ENCODE results near the gene KIF2A.

The KIF2A gene

DNA sequence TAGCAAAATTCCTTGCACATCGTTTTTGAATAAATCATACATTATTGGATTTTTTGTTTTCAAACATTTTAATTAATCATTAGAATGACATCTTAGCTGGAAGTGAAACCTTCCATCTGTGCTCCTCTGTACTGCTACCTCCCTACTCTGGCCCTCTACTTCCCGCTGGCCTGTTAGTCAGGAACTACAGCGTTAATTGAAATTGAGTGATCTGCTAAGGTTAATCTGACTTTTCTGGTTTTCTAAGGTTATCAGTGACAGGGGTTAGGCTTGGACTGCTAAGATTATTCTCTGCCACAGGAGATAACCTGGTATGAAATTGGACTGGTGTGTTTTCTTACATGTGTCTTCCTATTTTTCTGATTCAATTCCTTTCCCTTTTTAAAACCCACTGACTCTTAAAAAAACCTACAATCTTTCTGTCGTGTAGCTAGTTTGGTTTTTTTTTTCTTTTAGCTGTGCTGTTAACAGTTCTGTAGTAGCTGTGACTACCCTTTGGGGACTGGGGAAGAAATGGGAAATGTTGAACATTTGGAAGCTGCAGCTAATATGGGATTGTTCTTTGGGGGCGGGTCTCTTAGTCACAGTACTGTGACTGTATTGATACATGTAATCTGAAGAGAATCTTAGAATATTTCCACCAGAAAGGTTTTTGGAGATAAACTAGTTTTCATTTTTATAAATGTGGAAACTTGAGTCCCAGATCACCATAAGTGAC, 4.6 kb downstream of the KIF2A start:
- no peaks in the 10 kb centered on the region for H3K27me3 ChIP-seq (ENCODE audit: insufficient read depth, low read length)
- H3K79me2 ChIP-seq (ENCODE audit: insufficient read depth, low read length) = peaks cover 89% of the 10 kb centered on the region
- no peak overlapping the region for H3K9ac ChIP-seq (ENCODE audit: low read length)
- no peak overlapping the region; the same call in 1 of the 2 replicates for H3K4me2 ChIP-seq (ENCODE audit: low read length)
- no peaks in the 10 kb centered on the region for H3K9me2 ChIP-seq (ENCODE audit: low read depth, low read length)
- no peak overlapping the region for H2AFZ ChIP-seq (ENCODE audit: low read length)
- peaks cover 3% of the 10 kb centered on the region; the same call in 1 of the 2 replicates for H4K20me1 ChIP-seq (ENCODE audit: insufficient read depth, low read length)
- H3K27ac ChIP-seq (ENCODE audit: low read depth, low read length, poor library complexity, severe bottlenecking) = no peak overlapping the region
- no peaks in the 10 kb centered on the region for H3F3A ChIP-seq (ENCODE audit: insufficient read depth, low read length)
- TF ChIP-seq, protein P1, sequence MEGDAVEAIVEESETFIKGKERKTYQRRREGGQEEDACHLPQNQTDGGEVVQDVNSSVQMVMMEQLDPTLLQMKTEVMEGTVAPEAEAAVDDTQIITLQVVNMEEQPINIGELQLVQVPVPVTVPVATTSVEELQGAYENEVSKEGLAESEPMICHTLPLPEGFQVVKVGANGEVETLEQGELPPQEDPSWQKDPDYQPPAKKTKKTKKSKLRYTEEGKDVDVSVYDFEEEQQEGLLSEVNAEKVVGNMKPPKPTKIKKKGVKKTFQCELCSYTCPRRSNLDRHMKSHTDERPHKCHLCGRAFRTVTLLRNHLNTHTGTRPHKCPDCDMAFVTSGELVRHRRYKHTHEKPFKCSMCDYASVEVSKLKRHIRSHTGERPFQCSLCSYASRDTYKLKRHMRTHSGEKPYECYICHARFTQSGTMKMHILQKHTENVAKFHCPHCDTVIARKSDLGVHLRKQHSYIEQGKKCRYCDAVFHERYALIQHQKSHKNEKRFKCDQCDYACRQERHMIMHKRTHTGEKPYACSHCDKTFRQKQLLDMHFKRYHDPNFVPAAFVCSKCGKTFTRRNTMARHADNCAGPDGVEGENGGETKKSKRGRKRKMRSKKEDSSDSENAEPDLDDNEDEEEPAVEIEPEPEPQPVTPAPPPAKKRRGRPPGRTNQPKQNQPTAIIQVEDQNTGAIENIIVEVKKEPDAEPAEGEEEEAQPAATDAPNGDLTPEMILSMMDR (IDR thresholded peaks at IDR 0.05; ENCODE audit: low read length) = no peak
- no peak for TF ChIP-seq EZH2 (IDR thresholded peaks at IDR 0.05; ENCODE audit: borderline replicate concordance, low read length)
- no peak overlapping the region for H3K4me3 ChIP-seq (ENCODE audit: low read depth, low read length, poor library complexity, severe bottlenecking)
- H3K36me3 ChIP-seq (ENCODE audit: insufficient read depth, low read length) = peaks cover 36% of the 10 kb centered on the region
- H3K9me3 ChIP-seq (ENCODE audit: low read length) = no peaks in the 10 kb centered on the region
- peaks cover 36% of the 10 kb centered on the region for H3K4me1 ChIP-seq (ENCODE audit: insufficient read depth, low read length, severe bottlenecking)

DNA sequence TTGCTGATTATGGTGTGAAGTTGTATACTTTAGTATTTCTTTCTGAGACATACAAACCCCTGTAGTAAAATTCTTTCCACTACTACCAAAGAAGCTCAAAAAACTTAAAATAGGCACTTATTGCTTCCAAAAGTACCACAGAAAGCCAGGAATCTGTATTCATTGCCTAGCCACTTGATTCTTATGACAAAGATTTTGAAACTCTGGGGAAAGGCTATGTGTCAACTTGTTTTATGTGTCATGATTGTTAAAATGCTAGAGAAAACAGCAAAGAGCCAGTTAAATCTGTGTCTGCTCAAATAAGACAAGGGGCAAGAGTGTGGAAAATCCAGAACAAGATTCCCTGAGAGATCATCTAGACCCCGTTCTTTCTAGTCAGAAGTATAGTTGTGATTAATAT, 6.0 kb downstream of the KIF2A start:
- Histone ChIP-seq H3K4me2 (ENCODE audit: low read length) (peak overlapping the region; percentile 4; the same call in 1 of the 2 replicates), H3K4me3 (ENCODE audit: low read depth, low read length, poor library complexity, severe bottlenecking) (no peak overlapping the region), H3K27ac (ENCODE audit: low read depth, low read length, poor library complexity, severe bottlenecking) (no peak overlapping the region), H3K9me2 (ENCODE audit: low read depth, low read length) (no peaks in the 10 kb centered on the region), H3K9me3 (ENCODE audit: low read length) (no peaks in the 10 kb centered on the region), H2AFZ (ENCODE audit: low read length) (no peak overlapping the region), H3F3A (ENCODE audit: insufficient read depth, low read length) (no peaks in the 10 kb centered on the region), H3K9ac (ENCODE audit: low read length) (no peak overlapping the region), H3K4me1 (ENCODE audit: insufficient read depth, low read length, severe bottlenecking) (peaks cover 34% of the 10 kb centered on the region), H4K20me1 (ENCODE audit: insufficient read depth, low read length) (peaks cover 3% of the 10 kb centered on the region; the same call in 1 of the 2 replicates), H3K27me3 (ENCODE audit: insufficient read depth, low read length) (no peaks in the 10 kb centered on the region), H3K36me3 (ENCODE audit: insufficient read depth, low read length) (peaks cover 40% of the 10 kb centered on the region), H3K79me2 (ENCODE audit: insufficient read depth, low read length) (peaks cover 98% of the 10 kb centered on the region)
- TF ChIP-seq, protein P1 (IDR thresholded peaks at IDR 0.05; ENCODE audit: low read length) = no peak

DNA sequence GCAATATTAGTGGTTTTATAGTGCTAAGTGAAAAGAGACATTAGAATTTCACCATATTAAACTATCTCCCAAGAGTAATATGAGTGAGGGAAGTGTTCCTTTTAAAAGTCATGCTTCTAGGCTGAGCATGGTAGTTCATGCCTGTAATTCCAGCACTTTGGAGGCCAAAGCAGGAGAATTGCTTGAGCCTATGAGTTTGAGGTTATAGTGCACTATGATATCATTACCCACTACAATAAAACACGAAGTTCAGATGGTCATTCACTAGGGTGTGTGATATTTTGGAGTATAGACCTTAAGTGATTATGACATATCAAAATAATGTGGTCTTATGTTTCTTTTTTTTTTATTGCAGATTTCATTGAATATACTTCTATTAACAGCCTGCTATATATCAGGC, 6.7 kb downstream of the KIF2A start:
- Histone ChIP-seq H3K9me2 (ENCODE audit: low read depth, low read length) (no peaks in the 10 kb centered on the region), H3K4me3 (ENCODE audit: low read depth, low read length, poor library complexity, severe bottlenecking) (no peak overlapping the region), H3K9ac (ENCODE audit: low read length) (no peak overlapping the region), H3K4me1 (ENCODE audit: insufficient read depth, low read length, severe bottlenecking) (peaks cover 29% of the 10 kb centered on the region), H3K27me3 (ENCODE audit: insufficient read depth, low read length) (no peaks in the 10 kb centered on the region), H3K4me2 (ENCODE audit: low read length) (no peak overlapping the region), H3K79me2 (ENCODE audit: insufficient read depth, low read length) (peaks cover 98% of the 10 kb centered on the region), H3K27ac (ENCODE audit: low read depth, low read length, poor library complexity, severe bottlenecking) (no peak overlapping the region), H3F3A (ENCODE audit: insufficient read depth, low read length) (no peaks in the 10 kb centered on the region), H3K36me3 (ENCODE audit: insufficient read depth, low read length) (peaks cover 40% of the 10 kb centered on the region), H3K9me3 (ENCODE audit: low read length) (no peaks in the 10 kb centered on the region), H4K20me1 (ENCODE audit: insufficient read depth, low read length) (peaks cover 6% of the 10 kb centered on the region; the same call in 1 of the 2 replicates), H2AFZ (ENCODE audit: low read length) (no peak overlapping the region)
- no peak for TF ChIP-seq EZH2 (IDR thresholded peaks at IDR 0.05; ENCODE audit: borderline replicate concordance, low read length)
- TF ChIP-seq, protein P1 (IDR thresholded peaks at IDR 0.05; ENCODE audit: low read length) = no peak

Measured in OCI-LY1 (cell line).